Measurements from ENCODE around the gene PSMD11.

The PSMD11 gene

DNA sequence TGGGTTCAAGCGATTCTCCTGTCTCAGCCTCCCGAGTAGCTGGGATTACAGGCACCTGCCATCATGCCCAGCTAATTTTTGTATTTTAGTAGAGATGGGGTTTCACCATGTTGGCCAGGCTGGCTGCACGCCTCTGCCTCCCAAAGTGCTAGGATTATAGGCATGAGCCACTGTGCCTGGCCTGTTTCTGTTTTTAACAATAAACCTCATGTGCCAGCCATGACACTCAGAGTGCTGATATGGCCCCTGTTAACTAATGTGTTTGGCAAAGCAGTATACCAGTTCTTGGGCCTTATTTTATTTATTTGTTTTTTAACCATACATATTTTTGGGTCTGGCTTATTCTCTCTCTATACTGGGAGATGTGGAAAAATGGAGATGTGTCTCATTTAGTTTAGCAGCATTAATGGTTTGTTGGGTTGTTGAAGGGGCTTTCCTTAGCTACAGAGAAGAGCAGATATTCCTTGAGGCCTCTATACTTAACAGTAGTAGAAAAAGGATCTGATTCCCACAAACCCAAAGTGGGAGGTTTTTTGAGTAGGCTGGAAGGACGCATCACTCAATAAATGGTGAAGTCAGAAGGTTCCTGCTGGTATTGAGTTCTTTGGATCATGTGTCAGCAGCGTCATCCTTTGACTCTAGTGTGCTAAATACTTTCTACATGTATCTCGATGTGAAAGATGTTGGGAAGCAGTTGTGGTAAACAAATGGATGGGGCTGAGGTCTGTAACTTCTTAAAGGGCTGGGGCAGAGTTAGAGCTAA, 26.3 kb downstream of the PSMD11 start:
- no peak for DNase-seq

DNA sequence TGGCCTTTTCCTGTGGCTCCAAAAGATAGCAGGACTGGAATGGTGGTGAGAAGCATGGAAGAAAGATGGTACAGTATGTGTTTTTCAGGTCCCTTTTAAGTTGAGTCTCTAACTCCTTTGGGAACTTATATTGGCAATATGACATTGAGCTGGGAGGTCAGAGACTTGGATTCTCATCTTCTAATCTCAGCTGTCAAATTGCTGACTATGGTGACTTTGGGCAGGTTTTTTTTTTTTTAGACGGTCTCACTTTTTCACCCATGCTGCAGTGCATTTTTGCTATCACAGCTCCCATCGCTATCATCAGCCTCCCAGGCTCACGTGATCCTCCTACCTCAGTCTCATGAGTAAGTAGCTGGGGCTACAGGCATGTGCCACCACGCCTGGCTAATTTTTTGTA, 27.3 kb downstream of the PSMD11 start:
- no peak for DNase-seq

DNA sequence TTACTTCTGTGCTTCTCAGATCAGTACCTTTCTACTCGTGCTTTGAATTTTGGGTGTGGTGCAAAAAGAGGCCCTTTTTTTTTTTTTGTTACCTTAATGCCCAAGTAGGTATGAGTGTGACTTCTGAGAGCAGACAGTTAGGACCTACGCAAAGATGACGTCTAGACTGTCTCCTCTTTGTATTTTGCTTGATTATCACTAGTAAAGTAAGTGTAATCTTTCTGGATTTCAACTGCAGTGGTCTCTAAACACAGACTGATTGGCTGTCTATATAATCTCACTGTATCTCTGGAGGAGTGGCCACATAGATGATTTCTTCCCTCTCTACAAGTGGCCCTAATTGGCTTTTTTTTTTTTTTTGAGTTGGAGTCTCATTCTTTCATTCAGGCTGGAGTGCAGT, 30.9 kb downstream of the PSMD11 start:
- no peak for DNase-seq

DNA sequence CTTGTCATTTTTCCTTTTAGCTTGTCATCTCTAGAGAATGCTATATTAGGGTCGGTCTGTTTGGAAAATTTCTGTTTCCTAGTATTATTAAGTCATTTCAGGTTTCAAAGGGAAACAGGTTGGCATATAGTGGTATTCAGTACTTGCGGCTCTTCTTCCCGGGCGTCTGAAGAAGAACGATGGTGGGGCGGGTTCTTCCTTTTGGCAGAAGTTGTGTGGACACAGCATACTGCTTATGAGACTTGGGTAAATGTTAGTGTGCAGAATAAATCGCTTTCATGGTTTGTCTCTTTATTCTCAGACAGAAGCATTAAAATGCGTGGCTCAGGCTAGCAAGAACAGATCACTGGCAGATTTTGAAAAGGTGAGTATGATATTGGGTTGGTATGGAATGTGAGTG, 32.9 kb downstream of the PSMD11 start:
- DNase-seq: no peak

DNA sequence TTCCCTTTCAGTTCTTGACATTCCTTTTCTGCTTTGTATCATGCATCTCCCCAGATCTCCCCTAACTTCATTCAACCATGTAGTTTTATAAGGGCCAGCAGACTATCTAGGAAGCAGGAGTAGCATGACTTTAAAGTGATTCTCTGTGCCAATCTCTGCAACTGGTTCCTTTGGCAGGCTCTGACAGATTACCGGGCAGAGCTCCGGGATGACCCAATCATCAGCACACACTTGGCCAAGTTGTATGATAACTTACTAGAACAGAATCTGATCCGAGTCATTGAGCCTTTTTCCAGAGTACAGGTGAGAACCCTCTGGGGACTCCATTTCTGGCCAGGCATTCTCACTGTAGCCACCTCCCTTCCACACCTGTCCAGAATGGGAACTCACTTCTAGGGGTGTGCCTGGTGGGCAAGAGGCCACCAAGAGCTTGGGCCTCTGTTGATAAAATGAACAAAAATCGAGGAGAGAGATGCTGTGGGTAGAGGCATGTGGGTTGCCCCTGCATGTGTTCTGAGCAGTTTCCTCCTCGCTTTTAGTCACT, 34.8 kb downstream of the PSMD11 start:
- no peak for DNase-seq

DNA sequence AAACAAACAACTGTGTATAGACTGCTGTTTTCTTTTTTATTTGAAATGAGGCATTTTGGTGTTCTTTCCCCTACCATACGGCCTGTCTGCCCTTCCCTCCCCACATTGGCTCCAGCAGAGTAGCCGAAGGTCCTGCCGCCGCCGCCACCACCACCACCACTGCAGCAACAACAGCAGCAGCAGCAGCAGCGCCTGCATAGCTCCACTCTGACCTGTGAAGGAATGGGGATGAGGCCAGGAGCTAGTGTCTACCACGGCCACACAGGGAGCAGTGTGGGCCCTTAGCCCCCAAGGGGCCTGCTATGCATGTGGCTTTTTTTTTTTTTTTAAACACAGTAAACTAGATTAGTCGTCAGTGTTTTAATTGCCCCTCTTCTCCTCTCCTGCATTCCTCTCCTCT, 36.9 kb downstream of the PSMD11 start:
- DNase-seq: no peak

DNA sequence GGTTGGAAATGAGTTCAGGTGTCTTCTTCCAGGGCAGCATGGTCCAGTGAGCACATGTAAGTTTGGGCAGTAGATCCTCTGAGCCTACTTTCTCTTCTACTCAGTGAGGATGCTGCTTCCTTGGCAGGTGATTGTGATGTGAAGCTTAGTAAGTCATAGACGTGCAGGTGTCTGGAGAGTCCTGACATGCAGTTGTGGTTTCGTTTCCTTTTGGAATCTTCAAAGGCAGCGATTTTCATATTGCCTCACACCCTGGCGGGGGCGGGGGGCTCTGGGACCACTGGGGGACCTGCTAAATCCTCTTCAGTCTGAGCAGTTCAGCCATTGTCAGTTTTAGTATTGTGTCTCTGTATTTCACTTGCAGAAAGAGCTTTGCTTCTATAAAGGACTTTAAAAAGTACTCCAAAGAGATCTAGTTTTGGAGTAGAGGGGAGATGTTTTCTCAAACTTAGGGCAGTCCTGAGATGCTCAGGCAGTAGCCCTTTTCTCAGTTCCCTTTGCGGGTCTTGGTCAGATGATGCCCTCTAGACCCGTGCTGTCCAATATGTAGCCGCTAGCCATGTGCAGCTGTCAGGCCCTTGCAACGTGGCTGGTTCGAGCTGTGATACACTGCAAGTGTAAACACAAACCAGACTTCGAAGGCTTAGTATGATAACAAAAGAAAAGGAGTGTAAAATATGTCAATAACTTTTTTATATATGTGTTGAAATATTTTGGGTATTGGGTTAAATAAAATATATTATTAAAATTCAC, 38.4 kb downstream of the PSMD11 start:
- no peak for DNase-seq

DNA sequence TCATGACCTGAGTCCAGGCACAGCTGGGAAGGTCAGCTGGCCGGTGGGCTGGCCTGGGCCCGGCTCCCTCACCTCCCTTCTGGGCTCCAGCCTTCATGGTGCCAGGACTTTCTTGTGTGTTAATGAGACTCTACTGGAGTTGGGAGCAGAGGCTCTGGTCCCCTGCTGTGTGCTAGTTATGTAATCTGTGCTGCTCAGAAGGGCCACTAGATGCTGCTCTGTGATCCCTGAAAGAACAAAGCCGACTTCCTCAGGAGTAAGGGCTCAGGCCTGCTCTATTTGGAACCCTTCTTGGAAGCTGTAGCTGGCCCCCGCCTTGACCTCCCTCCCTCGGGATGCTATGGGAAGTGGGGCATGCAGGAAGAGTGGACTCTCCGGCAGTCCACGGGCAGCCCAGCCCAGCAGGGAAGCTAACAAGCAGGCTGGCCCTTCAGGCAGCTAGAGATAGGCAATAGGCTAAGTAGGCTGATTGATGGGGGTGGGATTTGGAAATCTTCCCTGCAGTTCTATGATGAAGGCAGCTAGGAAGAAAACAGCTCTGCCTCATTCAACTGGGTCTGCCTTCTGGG, 39.2 kb downstream of the PSMD11 start:
- no peak for DNase-seq

DNA sequence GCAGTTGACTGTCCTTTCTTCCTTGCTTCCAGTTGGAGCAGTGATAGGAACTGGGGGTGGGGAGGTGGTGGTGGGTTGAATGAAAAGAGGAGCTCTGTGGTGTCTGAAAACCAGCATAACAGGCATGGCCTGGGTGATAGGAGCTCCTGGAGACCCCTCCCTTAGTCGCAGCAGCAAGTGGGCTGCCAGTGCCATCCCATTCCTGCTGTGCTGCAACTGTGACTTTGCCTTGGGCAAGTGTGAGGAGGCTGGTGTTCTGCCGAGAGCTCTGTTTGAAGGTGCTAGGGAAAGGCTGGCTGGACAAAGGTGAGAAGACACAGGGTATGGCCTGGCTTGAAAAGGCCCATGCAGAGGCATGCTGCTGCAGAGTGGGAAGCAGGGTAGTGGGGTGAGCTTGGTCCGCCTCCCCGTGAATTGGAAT, 39.7 kb downstream of the PSMD11 start:
- DNase-seq: no peak

DNA sequence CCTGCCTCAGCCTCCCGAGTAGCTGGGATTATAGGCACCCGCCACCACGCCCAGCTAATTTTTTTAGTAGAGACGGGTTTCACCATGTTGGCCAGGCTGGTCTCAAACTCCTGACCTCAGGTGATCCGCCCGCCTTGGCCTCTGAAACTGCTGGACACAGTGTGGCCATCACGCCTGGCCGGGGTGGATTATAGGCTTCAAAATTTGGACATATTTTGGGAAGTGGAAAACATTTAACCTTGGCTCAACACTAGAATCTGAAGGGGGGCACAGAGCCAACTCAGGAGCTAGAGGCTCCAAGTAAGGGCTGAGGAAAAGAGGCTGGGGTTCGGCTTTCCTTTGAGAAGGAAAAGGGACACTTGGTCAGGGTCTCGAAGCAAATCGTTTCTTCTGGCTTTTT, 40.3 kb downstream of the PSMD11 start:
- no peak for DNase-seq

DNA sequence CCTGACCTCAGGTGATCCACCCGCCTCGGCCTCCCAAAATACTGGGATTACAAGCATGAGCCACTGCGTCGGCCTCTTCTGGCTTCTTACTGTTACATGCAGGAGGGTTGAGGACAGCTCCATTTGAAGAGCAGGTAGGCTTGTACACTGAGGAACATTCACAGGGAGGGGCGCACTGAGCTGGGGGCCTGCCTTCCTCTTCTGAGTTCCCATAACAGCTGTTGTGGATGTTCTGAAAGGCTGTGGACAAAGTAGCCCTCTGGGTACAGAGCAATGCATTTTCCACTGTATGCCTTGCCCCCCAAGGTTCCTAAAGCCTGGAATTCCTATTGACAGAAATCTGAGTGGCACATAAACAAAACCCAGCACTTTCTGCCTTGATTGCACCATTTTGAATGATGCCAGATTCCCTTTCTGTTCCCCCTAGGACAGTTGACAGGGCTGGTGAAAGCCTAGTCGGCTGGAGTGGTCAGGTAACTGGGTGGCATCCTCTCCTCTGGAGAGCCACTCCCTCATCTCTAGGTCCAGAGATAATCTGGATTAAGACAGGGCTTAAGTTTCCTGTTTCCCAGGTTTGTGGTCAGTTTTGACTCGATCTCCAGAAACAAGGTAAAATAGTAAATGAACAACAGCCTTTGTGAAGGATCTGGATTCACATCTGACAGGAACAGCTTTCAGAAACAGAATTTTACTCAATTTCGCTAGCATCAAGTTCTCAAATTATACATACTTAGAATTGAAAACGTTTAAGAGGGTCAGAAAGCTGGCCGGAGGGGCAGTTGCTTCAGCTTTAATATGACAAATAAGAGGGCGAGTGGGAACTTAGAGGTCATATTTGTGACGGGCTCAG, 41.2 kb downstream of the PSMD11 start:
- DNase-seq: no peak

DNA sequence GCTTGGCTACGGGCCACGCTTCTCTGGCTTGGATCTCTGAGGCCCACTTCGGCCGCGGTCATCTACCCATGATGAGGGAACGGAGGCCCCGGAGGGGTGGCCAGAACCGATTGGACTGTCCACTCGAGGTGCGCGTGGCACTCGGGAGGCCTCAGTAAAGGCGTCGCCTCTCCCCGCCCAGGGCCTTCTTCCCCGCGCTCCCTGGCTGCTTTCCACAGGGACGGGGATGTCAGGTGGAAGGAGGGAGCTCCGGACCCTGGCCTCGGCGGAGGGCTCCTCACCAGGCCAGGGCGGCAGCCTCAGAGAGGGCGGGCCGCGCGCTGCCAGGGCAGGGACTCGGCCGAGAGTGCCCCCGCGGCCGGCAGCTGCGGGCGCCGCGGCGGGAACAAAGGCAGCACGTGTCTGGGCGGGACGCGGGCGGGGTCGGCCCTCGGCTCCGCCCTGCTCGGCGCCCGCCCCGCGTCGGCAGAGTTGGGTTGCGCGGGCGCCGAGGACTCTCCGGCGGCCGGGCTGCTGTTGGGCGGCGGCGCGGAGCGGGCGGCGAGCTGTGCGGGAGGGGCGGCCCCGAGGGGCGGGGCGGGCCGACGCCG, 41.9 kb downstream of the PSMD11 start:
- DNase-seq: peak; percentile 51

DNA sequence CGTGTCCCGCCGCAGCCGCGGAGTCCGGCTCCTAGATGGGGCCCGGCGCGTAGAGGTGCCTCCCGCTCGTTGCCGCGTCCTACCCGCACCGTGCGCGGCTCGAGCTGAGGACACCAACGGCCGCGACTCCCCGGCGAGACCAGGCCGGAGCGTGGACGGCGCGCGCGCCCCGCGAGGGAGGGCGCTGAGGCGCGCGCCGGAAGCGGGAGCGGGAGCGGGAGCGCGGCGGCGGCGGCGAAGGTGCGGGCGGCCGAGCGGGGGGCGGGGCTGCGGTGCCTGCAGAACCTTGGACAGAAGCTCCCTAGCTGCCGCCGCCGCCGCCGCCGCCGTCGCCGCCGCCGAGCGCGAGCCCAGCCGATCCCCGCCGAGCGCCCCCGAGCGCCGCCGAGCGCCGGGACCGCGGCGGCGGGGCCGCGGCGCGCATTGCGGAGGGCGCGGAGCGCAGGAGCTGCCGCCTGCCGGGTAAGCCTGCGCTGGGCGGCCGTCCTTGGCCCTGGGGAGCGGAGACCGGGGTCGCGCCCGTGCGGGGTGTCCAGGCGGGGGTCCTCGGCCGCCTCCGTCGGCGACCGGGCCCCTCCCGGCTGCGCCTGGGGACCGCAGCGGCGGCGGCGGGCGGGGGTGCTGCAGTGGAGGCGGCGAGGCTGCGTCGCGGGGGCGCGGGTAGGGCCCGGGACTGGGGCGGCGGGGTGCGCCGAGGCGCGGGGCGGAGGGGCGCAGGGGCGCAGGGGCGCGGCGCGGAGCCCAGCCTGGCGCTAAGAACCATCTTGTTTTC, 42.6 kb downstream of the PSMD11 start, which contains the start of gene CDK5R1:
Gene CDK5R1 (plus strand): TSS at position 293 of the 772 bp plus-strand sequence. CDS start 628 bp downstream, outside the sequence.
- DNase-seq: no peak

DNA sequence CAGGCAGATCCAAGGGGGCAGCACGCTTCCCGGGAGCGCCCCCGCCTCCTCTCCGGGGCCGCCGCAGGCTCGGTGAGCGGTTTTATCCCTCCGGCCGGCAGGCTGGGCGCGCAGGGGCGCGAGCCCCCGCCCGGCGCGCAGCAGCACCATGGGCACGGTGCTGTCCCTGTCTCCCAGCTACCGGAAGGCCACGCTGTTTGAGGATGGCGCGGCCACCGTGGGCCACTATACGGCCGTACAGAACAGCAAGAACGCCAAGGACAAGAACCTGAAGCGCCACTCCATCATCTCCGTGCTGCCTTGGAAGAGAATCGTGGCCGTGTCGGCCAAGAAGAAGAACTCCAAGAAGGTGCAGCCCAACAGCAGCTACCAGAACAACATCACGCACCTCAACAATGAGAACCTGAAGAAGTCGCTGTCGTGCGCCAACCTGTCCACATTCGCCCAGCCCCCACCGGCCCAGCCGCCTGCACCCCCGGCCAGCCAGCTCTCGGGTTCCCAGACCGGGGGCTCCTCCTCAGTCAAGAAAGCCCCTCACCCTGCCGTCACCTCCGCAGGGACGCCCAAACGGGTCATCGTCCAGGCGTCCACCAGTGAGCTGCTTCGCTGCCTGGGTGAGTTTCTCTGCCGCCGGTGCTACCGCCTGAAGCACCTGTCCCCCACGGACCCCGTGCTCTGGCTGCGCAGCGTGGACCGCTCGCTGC, 43.3 kb downstream of the PSMD11 start:
- no peak for DNase-seq

DNA sequence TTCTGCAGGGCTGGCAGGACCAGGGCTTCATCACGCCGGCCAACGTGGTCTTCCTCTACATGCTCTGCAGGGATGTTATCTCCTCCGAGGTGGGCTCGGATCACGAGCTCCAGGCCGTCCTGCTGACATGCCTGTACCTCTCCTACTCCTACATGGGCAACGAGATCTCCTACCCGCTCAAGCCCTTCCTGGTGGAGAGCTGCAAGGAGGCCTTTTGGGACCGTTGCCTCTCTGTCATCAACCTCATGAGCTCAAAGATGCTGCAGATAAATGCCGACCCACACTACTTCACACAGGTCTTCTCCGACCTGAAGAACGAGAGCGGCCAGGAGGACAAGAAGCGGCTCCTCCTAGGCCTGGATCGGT, 43.9 kb downstream of the PSMD11 start:
- DNase-seq: no peak

DNA sequence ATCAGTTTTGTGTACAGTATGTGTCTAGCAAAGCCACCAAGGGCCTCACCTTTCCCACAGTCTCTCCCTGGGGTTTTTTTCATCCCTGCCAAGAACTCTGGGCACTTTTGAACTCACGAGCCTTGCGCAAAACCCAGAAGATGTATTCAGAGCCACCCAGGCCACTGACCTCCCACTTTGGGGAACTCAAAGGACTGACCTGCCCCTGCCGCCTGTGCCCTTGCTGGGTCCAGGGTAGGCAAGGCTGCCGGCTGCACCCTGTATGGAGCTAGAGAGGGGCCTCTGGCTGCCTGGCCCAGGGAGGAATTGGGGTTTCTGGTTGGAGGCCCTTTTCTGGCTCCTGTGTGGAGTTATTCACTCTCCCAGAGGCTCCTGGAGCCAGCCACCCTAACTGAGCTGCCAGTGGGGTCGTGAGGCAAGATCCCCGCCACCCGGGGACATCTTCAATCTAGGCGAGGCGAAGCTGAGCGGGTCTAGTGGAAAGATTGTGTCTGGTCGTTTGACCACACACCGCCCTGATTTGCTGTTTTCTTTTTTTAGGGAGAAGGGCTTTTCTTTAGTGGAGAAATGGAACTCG, 44.4 kb downstream of the PSMD11 start:
- no peak for DNase-seq

DNA sequence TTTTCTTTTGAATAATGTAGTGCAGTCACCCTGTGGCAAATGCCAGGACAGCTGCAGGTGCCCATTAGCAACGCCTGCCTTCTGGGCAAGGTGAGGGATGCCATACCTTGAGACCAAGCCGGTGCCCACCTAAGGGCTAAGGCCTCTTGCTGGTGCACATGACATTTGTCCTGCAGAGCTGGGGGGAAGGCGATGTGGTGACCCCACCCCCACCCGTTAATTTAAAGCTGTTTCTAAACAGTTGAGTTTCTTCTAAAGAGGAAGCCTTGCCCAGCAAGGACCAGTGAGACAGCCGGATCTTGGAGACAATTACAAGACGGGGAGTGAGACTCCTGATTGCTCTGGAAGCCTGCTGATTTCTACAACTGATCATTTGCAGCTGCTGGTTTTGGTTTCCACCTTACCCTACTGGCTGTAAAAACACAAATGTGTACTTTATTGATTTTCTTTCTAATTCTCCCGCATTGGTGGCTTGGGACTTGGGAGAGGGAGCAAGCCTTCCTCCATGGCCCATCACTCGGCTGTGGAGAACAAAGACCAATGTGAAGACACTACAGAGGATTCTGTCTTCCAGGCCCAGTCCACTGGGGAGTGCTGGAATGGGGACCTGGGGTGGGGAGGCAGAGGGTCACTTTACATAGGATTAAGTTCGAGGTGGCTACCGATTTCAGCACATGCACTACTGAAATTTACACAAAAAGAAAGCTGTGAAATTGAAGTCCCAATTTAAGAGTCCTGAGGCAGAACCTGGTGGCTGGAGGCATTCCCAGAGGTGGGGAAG, 45.2 kb downstream of the PSMD11 start:
- no peak for DNase-seq

DNA sequence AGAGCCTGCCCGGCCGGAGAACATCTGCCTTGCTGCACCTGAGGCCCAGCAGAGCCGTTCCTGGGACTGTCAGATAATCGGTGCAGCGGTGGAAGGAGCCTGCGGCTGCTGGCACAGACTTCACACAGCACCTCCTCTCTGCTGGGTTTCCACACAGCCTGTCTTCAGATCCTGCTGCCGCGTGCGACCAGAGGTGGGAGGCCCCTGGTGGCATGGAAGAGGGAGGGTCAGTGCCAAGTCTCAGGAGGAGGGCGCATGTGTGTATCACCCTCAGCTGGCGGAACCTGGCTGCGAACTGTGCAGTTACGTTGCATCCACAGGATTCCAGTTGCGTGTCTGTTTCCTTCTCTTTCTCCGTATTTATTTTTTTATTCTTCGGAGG, 45.8 kb downstream of the PSMD11 start:
- DNase-seq: no peak

DNA sequence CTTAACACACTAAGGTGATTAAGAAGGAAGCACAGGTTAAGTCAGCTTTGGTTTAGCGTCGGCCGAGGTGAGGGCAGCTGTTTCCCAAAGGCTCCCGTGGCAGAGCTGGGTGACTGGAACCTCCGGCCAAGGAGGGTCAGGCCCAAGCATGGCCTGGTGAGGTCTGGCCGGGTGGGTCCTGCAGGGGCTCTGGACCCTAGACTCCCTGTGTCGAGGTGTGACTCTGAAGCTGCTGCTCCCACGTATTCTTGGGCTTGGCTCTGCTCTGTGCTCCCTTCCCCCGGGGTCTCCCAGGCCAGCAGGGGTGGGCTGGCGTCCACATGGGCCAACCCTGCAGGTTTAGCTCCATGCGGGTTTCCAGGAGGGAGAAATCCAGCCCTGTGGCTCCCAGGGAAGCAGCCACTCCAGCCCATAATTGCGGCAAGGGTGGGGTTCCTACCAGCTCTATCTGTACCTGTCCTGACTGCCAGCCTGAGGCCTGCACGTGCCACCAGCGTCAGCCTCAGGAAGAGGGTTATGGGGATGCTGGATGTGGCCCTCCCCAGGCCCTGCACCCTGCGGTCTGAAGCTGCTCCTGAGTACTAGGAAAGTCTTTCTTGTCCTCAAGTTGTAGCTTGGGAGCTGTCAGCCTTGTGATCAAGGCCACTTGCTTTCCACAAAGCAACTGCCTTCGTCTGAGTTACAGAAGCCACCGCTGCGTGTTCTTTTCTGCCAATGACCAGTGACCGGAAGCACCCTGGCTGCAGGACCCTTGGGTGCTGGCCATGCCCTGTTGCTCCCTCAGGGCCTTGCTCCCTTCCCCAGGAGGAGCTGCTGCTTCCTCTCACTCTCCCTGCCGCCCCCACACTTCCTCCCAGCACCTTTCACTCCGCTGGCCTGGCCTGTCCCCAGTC, 47.3 kb downstream of the PSMD11 start:
- DNase-seq: no peak
